NOMO-1 (cell line): ENCODE measurements around the gene TELO2.

Experiments
- DNase-seq, 2 experiments: peaks; one replicate each; lab custom pipeline; 2025; ENCODE audit not compliant: unreplicated experiment in 2 of 2; lab: John Stamatoyannopoulos, UW

TELO2 gene

DNA sequence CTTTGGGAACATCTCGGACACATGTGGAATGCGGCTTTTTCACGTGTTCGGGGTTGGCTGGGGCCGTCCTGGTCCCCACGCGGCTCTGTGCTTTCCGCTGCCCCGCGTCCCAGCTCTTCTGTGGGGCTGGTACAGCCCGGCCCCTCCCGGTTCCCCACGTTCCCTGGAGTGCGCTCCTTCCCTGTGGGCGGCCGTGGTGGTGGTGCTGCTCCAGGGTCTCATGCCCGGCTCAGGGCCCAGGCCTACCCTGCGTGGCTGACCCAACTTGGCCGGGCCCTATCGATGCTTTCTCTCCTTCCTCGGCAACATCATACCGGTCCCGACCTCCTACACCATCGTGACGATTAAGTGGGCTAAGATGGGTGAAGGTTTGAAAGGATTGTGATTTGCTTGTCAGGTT lies 3.3 kb downstream of the TELO2 start:
- DNase-seq = no peak

DNA sequence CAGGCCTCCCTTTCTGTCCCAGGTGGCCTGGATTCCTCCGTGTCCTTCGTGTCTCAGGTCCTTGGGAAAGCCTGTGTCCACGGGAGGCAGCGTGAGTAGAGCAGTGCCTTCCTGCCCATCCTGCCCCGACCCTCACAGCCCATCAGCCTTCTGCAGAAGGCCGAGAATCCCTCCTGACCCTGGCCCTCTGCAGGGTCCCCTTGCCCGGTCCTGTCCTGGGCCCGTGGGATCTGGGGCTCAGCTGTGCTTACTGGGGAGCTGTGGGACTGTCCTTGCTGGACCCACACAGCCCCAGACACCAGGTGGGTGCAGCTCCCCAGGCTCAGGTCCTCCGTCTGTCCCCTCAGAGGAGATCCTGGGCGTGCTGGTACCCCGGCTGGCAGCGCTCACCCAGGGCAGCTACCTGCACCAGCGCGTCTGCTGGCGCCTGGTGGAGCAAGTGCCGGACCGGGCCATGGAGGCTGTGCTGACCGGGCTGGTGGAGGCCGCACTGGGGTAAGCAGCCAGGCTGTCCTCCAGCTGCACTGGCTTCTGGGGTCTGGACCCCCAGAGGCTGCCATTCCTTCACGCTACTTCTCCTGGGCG lies 3.9 kb downstream of the TELO2 start:
- DNase-seq = no peak

DNA sequence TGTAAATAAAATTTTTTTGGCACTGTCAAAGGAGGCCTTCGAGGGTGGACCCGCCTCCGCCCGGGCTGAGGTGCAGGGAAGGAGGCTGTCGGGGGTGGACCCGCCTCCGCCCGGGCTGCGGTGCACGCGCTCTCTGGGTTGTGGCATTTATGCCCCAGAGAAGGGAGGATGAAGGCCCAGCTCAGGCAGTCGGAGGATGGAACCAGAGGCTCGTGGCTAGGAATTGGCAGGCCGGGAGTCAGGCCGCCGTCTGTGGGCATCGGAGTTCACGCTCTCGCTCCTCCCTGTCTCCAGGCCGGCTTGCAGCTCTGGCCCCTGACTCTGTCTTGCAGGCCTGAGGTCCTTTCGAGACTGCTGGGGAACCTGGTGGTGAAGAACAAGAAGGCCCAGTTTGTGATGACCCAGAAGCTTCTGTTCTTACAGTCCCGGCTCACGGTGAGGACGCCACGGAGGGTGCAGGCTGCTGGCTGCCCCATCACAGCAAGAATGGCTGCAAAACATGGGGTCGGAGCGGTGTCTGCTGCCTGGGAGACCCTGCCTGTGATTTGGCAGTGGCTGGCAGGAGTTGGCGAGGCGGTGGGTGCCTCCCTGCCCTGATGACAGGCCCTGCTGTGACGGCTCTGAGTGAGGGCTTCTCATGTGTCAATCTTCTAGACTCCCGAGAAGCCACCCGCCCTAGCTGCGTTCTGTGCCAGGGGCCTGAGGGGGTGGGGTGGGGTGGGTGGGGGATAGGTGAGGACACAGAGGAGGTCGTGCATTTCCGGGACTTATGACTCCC lies 5.9 kb downstream of the TELO2 start:
- no peak for DNase-seq

DNA sequence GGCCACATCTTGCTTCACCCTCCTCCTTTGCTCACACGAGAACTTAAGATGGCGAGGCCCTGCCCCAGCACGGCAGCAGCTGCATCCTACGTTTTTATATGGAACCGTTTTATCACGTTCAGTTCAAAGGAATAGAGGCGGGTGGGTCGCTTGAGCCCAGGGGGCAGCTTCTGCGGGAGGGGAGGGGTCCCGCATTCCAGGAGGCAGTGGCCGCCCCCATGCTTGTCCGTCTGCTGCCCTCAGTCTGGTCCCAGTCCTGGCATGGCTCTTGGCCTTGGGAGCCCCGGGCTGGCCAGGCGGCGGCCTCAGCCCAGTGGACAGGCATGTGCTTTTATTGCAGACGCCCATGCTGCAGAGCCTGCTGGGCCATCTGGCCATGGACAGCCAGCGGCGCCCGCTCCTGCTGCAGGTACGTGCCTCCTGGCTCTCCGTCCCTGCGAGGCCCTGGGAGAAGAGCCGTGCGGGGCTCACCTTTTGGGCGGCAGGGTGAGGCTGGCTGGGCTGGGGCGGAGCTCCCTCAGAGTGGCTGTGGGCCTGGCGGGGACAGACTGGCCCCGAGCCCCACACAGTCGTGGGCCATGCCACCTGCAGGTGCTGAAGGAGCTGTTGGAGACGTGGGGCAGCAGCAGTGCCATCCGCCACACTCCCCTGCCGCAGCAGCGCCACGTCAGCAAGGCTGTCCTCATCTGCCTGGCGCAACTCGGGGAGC lies 6.8 kb downstream of the TELO2 start:
- DNase-seq = no peak

DNA sequence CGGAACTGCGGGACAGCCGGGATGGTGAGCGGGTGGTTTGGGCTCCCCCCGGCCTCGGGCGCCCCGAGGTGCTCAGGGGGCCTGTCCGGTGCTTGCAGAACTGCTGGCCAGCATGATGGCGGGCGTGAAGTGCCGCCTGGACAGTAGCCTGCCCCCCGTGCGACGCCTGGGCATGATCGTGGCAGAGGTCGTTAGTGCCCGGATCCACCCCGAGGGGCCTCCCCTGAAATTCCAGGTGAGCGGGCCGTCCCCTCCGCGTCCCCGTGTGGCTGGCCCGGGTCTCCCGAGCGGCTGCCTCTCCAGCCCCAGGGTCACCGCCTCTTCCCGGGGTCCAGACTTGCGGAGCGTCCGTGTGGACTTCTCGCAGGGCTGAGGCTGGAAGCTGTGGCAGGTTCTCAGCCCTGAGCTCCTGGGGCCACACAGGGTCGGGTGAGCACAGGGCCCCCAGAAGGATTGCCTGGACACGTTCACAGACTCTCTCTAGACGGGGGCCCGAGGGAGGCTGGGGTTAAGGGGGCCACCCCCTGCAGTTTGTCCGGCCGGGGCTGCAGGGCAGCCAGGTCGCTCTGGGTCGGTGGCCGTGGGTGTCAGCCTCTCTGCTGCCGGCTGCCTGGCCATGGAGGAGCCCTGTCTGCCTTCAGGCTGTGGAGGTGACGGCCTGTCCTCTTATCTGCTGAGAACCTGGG lies 7.4 kb downstream of the TELO2 start:
- DNase-seq = no peak

DNA sequence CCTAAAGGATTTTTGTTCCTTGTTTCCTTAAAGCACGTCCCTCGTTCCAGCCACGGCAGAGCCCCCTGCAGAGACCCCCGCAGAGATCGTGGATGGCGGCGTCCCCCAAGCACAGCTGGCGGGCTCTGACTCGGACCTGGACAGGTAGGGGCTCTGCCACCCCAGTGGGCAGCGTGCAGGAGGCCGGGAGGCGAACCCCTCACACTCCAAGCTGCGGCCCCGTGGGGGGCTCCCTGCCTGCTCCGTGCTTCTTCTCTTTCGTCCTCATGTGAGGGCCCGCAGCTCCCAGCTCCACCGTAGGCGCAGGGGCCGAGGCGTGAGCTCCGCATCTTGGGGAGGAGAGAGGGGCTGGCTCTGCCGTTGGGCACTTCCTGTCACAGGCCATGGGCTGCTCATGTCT lies 8.5 kb downstream of the TELO2 start:
- no peak for DNase-seq

DNA sequence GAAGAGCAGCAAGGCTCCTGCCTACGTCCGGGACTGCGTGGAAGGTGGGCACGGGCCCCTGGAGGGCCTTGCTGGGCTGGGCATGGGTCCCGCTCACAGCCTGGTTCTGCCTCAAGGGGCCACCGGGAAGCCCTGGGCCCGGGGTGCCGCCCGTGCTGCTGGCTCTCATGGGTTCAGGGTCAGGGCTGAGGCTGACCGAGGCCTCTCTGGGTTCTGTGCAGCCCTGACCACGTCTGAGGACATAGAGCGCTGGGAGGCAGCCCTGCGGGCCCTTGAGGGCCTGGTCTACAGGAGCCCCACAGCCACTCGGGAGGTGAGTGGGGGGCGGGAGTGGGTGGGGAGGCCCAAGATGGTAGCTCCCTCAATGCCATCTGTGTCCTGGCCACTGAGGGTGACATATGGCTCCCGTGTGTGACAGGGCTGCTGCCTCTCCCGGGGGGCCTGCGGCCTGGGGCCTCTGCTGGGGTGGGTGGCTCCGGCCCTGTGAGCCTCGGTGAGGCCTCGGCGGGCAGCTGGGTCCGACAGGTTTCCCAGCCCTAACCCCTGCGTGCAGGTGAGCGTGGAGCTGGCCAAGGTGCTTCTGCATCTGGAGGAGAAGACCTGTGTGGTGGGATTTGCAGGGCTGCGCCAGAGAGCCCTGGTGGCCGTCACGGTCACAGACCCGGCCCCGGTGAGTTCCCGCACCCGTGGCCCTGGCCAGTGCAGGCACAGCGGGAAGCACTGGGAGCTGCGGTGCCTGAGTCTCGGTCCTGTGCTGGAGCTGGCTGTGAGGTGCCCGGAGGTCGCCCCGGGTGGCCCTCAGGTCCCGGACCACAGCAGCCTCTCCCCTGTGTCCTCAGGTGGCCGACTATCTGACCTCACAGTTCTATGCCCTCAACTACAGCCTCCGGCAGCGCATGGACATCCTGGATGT lies 9.2 kb downstream of the TELO2 start:
- DNase-seq = no peak

DNA sequence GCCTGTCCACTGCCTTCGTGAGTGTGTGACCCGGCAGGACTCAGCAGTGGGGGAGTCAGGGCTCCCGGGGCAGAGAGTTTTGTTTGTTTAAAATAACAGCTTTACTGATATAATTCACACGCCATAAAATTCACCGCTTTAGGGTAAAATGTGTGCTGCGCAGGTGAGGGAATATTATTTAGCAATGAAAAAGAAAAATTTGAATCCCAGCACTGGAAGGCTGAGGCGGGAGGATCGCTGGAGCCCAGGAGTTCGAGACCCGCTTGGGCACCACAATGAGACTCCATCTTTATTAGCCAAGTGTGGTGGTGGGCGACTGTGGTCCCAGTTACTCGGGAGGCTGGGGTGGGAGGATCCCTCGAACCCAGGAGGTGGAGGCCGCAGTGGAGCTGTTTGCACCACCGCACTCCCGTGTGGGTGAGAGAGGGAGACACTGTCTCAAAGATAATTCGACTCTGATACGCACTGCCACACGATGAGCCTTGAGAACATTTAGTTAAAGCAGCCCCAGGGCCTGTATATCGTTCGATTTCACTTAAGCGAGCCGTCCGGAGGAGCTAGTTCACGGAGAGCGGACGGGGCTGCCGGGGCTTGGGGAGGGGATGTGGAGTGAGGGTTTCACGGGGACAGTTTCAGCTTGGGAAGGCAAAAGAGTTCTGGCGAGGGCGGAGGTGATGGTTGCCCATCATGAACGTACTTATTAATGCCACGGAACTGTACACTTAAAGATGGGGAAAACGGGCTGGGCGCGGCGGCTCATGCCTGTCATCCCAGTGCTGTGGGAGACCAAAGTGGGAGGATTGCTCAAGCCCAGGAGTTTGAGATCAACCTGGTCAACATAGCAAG lies 10.2 kb downstream of the TELO2 start:
- DNase-seq = no peak

DNA sequence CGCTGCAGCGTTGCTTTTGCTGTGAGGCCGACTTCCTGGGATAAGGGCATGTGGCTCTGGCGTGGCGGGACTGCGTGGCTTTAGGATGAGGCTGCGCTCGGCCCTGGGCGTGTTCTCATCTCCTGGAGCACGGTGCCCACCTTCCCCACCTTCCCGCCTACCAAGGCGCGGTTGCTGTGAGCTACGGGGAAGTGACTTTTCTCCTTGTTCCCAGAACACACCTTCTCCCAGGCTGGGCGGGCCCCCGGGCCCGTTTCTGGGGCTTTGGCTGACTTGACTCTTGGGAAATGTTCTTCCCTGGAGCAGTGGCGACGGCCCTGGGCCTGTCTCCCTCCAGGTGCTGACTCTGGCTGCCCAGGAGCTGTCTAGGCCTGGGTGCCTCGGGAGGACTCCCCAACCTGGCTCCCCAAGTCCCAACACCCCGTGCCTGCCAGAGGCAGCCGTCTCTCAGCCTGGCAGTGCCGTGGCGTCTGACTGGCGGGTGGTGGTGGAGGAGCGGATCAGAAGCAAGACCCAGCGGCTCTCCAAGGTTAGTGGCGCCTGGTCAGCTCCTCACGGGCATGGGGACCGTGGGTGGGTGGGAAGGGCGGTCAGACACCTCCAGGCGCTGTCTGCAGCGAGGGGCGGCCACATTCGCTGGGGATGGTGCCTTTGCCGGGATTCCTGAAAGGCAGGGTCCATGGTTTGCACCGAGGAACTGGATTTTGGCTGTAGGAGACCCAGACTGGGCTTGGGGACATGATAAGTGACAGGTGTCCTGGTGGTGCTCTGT lies 12.1 kb downstream of the TELO2 start:
- no peak for DNase-seq

DNA sequence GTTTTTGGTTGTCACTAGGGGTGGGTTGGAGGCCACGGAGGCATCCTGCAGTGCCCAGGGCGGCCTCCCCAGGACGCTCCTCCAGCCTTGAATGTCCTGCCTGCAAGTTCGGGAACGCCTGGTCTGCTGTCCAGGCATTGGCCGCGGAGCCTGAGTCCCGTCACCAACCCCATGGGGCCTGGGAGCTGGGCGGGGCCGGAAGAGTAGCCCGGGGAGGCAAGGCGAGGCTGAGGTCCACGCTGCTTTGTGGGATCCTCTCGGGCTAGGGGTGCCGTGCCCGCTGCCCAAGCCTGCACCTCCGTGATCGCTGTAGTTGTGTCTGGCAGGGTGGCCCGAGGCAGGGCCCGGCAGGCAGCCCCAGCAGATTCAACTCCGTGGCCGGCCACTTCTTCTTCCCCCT lies 12.8 kb downstream of the TELO2 start:
- no peak for DNase-seq

DNA sequence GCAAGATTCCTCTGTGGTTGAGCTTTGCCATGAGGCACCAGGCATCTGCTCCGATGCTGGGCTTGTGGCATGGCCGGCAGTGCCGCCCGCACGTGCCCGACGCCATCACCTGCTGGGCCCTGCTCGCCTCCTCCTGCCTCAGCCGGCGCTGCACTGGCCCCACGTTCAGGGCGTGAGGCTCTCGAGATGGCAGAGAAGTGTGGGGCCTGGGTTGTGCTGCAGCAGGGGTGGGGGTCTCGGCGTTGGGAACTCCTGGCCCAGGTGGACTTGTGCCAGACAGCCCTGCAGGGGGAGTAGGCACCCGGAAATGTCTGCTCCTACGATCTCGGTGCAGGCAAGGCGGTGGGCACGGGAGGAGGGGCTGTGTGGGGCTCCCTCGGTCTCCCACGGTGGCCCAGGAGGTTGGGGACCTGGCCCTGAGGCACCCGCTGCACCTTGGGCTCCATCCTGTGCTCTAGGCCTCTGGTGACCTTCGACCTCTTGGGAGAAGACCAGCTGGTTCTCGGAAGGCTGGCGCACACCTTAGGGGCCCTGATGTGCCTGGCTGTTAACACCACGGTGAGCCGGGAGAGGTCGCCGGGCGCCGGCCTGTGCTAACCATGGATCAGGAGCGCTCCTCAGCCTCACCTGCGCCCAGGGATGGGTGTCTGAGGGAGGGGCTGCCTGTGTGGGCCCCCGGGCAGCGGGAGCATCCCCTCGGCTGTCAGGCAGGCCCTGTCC lies 13.5 kb downstream of the TELO2 start:
- no peak for DNase-seq

DNA sequence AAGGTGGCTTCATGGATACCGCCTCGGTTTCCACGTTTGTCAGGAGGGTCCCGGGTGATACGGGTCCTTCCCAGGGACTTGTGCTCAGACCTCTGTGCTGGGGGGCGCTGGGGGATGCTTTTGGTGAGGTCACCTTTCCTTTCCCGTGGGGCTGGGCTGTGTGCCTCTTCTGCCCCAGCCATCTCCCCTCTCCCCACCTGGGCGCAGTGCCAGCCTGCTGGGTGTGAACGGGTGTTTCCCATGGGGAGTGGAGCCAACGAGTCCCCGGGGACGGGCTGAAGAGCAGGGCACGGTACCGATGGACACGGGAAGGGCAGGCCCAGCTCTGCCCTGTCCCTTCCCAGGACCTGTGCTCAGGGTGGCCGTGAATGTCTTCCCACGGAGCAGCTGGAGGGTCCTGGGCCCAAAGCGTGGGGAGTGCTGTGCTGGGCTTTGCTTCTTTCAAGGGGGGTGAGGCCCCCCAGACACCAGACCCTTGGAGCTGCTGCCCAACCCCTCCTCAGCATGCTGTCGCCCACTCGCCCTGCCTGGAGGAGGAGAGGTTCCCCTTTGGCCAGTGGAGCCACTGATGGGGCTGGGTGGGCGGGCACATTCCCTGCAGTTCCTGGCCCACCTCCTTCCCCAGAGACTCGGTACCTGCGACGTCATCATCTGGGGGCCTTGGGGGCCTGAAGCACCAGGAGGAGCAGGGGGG lies 15.5 kb downstream of the TELO2 start:
- no peak for DNase-seq

DNA sequence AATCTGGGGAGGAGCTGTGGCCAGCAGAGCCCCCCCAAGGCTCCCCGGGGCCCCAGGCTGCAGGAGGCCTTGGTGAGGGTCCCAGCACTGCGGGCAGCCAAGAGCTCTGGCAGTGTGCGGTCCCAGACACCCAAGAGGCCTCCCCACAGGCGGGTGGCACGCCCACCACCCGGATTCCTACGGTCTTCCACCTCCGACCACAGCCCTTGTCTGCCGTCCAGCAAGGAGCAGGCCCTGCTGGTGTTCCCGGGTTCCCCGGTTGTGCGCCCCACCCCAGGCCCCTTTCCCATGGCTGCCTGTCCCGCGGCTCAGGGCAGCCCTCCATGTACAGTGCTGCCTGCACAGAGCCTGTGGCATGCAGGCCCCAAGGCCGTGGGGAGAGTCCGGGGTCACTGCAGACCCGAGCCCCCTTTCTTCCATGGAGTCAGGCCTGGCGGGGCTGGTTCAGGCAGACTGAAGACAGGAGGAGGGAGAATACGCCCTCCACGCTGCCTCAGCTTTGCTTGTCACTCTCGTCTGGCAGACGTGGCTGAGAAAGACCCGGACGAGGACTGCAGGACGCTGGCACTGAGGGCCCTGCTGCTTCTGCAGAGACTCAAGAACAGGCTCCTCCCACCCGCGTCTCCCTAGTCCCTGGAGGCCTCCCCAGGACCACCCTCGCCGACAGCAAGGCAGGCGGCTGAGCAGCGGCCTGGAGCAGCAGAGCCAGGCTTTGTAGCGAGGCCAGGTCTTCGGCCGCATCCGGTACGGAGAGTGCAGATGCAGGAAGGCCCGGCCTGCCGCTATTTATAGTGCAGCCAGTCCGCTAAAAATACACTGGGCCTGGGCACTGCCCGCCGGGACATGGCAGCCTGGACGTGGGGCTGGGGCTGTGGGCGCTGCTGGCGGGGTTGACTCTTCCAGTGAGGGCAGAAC lies 16.4 kb downstream of the TELO2 start:
- no peak for DNase-seq

DNA sequence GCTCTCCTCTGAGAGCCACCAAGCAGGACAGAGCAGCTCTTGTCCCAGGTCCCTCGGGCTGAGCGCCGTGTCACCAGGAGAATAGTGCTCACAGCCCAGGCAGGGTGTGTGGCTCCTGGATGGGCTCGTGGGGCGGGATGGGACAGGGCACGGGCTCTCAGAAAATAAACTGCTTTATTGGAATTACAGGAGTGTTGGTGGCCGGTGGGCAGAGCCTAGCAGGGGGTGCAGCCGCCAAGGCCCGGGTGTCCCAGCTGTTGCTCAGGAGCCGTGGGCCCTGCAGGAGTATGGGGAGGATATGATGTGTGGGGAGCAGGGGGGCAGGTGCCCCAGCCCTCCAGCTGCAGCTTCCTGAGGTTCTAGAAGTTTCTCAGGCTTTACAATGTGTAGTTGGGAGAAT lies 17.1 kb downstream of the TELO2 start:
- no peak for DNase-seq

DNA sequence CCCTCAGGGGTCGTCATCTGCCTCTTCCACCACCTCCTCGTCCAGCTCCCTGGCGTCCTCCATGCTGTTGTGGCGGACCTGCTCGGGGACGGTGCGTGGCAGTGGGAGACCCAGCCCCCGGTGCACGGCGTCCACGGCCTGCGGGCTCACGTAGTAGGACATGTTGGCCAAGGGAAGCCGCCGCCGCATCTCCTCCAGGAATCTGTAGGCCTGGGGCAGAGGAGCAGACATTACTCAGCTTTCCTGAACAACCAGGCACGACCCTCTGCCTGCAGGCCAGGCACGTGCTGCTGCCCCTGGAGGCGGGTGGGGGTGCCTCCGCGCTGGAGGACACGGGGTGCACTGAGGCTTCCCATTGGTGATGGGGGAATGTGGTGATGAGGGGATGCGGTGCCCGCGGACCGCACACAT lies 17.8 kb downstream of the TELO2 start:
- DNase-seq = no peak
